GM23248 (cell line): Measurements from ENCODE around the gene SNAPC4.

Experiments used
- EZH2 ChIP-seq: fragments of 200-600 bp; sonication (generic); IDR thresholded peaks from 2 replicates; pipeline ENCODE4 v1.6.1; 2018; ENCODE audit warnings: antibody characterized with exemption, mild to moderate bottlenecking; ENCODE audit not compliant: insufficient read depth, poor library complexity, severe bottlenecking
- EZH2phosphoT487 ChIP-seq: fragments of 200-600 bp; sonication (generic); IDR thresholded peaks from 2 replicates; pipeline ENCODE4 v1.6.1; 2018; ENCODE audit warnings: antibody characterized with exemption, moderate library complexity, mild to moderate bottlenecking, low read depth; ENCODE audit not compliant: insufficient read depth

DNA sequence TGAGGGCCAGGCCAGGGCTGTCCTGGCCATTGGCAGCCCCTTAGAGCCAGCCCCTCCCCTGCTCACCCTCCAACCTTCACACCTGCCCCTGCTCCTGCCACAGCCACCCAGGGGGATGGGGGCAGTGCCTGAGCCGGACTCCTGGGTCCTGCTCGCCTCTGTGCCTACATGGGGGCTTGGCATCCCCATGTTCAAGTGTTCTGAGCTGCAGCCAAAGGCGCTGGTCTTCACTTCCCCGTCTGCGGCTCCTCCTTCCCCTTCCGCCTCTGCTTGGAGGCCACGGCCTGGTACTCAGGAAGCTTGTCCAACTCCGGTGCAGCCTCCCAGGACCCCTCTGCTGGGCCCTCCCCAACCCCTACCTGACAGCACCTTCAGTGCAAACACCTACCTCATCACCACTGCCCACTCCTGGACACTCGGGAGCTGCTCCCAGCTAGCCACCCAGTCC lies 34.2 kb downstream of the SNAPC4 start:
- TF ChIP-seq EZH2 (no peak), EZH2phosphoT487 (no peak)
